Anterior cingulate cortex (tissue), 58 donors: ENCODE data around the gene BEAN1.
A peak's percentile ranks its signal among the peaks of the same experiment; 100 is the strongest.

Experiments used
- DNase-seq, 58 donors: peaks; one replicate each; lab custom pipeline; 2025; lab: John Stamatoyannopoulos, UW

Gene BEAN1

GRCh38 chr16:66391726-66392670 is 35.1 kb upstream of the BEAN1 start:
- no peak for DNase-seq

- no peak for DNase-seq
These were observed 31.1 kb upstream of the BEAN1 start for GRCh38 chr16:66395806-66396555.

GRCh38 chr16:66397736-66398433 is 29.2 kb upstream of the BEAN1 start:
- DNase-seq: no peak

GRCh38 chr16:66399031-66399430 is 28.1 kb upstream of the BEAN1 start:
- DNase-seq: no peak

- no peak for DNase-seq
These were observed 27.2 kb upstream of the BEAN1 start for GRCh38 chr16:66399930-66400329.

- DNase-seq: no peak
These were observed 26.4 kb upstream of the BEAN1 start for GRCh38 chr16:66400503-66401380.

GRCh38 chr16:66401610-66402009 is 25.5 kb upstream of the BEAN1 start:
- no peak for DNase-seq

GRCh38 chr16:66402166-66402565 is 24.9 kb upstream of the BEAN1 start:
- no peak for DNase-seq

- no peak for DNase-seq
These were observed 24.4 kb upstream of the BEAN1 start for GRCh38 chr16:66402591-66403230.

- DNase-seq: no peak
These were observed 23.5 kb upstream of the BEAN1 start for GRCh38 chr16:66403531-66404145.

GRCh38 chr16:66405057-66405783 is 21.9 kb upstream of the BEAN1 start:
- DNase-seq: no peak

- DNase-seq: peak in 57 of 58 donors; percentile 32 to 92 (median 71)
These were observed 20.4 kb upstream of the BEAN1 start for GRCh38 chr16:66406534-66407221.

- DNase-seq: peak in 5 of 58 donors; percentile 7 to 40 (median 24)
These were observed 18.7 kb upstream of the BEAN1 start for GRCh38 chr16:66408163-66409048.

GRCh38 chr16:66409156-66409555 is 17.9 kb upstream of the BEAN1 start:
- DNase-seq: no peak

- no peak for DNase-seq
These were observed 14.9 kb upstream of the BEAN1 start for GRCh38 chr16:66412182-66412581.

GRCh38 chr16:66414891-66415290 is 12.2 kb upstream of the BEAN1 start:
- no peak for DNase-seq

- DNase-seq: no peak
These were observed 11.0 kb upstream of the BEAN1 start for GRCh38 chr16:66416136-66416535.
